Glomerular visceral epithelial cell (primary cell): ENCODE measurements around the gene CHRNA4.
"Not testable (repeated sequence)": the region's sequence is repeated elsewhere in the genome, so short reads cannot be mapped to it uniquely, and the experiment has no call there.

Source experiments
- DNase-seq: peaks from one replicate; pipeline ENCODE4 v3.0.0-alpha.2; 2016; ENCODE audit errors: extremely low spot score

The CHRNA4 gene

DNA sequence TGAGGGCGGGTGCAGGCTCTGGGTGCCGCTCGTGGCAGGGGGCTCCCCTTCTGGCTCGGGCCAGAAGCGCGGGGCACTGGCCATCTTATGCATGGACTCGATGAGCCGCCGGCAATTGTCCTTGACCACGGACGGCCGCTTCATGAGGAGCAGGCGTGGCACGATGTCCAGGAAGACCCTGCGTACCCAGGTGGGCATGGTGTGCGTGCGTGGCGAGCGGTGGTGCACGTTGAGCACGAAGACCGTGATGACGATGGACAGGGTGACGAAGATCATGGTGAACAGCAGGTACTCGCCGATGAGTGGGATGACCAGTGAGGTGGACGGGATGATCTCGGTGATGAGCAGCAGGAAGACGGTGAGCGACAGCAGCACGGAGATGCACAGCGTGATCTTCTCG lies 11.0 kb downstream of the CHRNA4 start:
- no peak for DNase-seq

DNA sequence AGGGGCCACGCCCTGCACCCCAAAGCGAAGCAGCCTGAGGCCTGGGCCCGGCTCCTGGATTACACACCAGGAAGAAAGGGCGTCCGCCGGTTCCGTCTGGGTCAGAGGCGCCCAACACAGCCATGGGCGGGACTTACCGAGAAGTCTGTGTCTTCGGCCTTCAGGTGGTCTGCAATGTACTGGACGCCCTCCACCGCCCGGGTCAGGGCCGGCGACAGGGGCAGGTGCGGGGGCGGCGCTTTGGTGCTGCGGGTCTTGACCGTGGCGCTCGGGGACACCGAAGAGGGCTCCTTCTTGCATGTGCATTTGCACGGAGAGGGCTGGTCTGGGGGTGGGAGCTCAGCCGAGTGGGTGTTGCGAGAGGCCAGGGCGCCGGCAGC lies 11.6 kb downstream of the CHRNA4 start:
- DNase-seq = no peak

DNA sequence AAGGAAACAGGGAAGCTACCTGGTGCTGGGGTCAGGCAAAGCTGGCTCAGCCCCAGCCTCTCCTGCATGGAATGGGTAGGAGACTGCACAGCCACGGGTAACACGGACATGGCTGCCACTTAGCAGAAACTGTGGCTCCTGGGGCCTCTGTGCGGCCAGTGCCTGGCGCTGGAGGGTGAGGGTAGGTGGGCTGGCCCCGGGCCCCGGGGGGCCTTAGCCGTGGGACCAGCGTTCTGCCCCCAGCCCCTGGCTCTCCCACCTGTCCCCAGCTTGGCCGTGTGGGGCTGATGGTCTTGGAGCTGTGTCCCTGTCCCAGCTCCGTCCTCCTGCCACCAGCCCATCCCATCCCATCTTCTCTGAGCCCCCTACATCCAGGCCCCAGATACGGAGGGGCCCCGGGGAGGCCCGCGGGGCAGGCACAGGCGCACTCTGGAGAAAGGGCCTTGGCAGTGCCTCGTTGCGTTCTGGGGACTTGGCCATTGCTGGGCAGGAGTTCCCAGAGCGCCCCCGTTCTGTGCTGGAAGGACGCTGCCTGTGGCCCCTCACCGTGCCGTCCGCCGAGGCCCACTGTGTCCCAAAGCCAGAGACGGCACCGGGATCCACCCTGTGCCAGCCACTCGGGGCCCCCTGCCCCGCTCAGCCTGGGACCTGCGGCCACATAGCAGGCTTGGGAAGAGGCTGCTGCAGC lies 12.2 kb downstream of the CHRNA4 start:
- no peak for DNase-seq

DNA sequence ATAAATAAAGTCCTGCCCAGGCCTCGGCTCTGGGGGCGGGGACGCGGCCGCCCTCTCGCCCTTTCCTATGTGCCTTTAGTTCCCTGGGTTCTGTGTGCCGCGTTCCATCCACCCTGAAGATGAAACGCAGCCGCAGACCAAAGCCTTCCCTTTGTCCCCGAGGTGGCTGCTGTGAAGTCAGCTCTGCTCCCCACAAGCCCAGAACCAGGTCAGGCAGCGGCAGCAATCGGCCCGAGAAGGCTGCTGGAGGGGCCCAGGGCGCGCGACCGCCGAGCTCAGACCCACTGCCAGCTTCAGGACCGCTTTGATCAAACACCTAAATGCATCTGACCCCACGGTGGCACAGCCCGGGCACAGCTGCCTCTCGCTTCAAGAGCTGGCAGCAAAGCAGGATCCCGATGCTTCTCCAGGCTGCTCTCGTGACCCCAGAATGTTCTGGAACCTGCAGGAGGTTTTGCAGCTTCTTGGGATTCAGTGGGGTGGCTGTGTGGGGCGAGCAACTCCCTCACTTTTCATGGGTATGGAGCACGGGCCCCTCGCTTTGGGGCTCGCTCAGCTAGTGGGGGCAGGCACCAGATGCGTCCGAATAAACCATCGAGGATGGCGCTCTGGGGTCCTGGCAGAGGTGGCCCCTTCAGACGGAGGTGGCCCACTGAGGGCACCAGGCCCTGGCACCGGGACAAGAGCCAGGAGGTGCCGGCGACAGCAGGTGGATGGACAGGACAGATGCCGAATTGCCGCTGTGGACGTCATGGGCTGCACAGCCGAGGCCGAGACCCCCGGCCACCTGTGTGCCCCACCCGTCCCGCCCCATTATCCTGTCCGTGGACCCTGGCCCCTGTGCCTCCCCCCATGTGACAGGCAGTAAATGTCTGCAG lies 13.0 kb downstream of the CHRNA4 start:
- no peak for DNase-seq

DNA sequence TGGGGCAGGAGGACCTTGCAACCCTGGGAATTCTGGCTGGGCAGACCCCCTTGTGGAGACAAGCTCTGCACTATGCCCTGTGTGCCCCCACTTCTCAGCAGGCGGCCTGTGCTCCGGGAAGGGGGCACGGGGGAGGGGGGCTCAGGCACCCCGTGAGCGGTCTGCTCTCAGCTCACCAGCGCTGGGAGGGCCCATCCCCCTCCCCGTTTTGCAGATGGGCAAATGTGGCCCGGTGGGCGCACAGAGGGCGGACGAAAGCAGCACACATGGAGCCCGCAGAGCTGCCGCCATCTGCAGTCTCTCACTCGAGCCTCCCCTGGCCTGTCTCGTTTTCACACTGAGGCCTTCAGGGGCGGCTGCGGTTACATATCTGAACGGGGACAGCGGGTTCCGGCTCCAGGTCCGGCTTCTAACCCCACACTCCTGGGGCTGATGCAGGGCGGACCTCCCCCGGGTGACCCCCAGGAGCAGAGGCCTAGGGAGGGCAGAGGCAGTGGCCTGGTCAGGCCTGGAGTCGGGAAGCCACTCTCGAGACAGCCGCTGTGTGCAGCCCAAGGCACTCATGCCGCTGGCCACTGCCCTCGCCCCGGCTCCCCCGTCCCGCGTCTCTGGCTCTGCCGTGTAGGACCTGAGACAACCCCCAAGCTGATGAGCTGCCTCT lies 13.9 kb downstream of the CHRNA4 start:
- no peak for DNase-seq

DNA sequence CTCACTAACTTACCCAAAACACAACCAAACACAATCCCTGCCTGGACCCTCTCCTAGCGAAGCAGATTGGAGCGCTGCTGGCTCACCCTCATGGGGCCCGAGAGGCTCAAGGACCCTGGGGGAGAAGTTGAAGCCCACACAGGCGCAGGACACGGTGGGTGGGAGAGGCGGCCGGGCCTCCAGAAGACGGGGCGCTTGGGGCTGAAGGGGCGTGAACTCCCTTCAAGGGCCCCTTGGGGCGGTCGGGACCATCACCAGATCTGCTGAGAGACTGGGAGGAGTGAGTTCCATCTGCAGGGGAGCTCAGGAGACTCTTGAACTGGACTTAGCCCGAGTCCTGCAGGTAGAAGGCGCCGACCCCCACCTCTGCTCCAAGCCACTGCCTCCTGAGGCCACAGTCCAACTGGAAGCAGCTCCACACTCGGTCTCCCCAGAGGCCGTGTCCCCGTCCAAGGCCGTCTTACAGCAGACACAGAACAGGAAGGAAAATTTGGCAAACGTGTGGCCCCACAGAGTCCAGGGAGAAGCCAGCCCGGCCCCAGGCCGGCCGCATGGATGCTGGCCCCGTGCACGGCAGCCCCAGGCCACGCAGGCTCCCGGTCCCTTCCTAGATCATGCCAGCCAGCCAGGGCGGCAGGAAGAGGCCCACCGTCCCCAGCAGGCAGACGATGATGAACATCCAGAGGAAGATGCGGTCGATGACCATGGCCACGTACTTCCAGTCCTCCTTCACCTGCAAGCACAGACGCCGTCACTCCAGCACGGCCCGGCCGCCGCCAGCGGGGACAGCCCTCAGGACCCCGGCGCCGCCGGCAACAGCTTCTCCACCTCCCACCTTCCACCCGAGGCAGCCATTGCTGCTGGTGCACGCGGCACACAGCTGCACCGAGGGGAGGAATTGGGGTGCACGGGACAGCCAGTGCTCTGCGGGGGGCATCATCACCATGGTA lies 14.7 kb downstream of the CHRNA4 start:
- DNase-seq = no peak

DNA sequence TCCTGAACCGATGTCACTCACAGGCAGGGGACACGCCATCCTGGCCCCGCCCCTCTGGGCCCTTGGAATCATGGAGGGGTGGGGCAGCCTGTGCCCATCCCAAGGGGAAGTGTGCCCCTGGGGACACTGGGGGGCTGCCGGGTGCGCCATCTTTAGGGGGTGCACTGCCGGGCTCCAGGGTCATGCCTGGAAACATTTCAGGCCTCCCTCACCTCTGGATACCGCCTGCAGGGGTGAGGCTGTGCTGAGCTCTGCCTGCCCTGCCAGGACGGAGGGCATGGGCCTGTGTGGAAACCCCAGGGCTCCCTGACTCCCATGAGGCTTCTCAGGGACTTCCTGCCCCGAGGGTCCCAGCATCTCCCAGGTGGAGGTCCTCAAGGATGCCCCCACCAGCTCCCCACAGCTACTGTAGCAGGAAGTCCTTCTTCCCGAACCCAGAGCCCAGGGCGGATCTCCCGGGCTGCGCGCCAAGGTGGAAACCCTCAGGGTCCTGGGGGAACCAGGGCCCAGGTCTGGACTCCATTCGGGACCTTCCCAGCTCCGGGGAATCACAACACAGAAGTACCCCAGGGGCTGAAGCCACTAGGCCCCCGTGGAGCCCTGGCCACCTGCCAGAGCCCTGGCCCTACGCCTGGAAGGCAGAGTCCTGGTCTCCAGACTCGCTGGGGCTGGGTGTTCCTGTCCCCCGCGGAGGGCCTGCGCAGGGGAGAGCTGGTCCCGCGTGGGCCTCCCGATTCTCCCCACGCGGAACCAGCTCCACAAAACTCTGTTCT lies 15.6 kb downstream of the CHRNA4 start:
- DNase-seq = no peak

DNA sequence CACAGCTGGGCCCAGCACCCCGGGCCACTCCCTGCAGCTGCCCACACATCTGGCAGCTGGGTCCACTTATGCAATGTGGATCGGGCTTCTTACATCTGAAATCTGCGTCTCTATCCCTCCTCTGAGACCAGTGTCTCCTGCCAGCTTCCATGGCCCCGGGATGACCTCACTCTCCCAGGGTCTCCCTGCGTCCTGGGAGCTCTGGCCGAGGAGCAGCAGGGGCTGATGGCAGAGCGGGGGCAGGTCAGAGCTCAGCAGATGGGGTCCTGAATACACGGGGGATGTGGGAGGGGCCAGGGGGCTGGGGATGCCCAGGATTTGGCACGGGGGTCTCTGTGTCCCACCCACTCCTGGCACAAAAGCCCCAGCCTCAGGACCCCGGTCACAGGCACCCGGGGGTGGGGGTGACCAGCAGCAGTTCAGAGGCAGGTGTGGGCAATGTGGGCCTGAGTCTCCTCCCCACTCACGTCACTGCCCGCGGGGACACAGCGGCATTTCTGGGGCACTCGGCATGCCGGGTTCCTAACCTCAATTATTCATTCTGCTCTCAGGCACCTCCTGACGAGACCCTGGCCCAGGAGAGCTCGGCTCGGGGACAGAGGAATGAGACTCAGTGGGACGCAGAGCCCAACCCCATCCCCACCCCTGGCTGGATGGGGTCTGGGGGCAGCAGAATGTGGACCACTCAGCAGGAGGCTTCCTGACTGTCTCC lies 16.4 kb downstream of the CHRNA4 start:
- no peak for DNase-seq

DNA sequence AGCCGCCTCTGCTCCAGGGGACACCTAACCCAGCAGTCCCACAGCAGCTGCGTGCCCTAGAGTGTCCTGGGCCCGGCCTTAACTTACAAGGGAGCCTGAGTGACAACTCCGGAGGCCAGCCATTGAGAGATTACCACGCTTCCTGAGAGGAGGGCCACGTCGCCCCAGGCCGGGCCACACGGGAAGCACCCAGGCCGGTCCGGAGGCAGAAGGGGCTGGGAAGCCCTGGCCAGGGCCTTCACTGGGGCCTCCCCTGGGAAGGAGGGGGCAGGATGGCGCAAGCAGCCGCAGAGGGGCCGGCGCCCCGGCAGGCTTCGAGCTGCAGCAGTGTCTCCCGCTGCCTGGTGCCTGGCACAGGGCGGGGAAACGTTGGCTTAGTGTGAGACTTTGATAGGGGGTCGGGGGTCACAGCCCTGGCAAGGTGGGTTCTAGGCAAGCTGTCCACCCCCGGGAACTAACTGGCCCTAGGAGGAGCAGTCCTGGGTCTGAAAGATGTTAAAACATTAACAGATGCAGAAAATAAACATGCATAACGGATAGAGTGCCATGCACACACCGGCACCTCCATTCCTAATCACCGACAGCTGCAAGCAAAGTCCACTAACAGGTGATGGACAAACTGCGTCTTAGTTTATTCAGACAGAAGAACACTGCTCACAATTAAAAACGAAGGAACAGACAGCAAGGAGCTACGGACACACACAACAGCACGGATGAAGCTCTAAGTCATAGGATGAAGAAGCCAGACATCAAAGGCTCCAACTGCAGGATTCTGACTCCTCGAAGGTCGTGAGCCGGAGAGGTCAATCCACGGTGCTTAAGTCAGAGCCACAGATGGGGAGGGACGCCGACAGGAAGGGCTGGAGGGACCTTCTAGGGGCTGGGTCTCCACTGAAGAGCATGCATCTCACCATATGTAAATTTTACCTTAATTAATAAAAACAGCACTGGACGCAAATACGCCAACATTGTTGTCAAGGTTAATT lies 17.4 kb downstream of the CHRNA4 start:
- DNase-seq = no peak

DNA sequence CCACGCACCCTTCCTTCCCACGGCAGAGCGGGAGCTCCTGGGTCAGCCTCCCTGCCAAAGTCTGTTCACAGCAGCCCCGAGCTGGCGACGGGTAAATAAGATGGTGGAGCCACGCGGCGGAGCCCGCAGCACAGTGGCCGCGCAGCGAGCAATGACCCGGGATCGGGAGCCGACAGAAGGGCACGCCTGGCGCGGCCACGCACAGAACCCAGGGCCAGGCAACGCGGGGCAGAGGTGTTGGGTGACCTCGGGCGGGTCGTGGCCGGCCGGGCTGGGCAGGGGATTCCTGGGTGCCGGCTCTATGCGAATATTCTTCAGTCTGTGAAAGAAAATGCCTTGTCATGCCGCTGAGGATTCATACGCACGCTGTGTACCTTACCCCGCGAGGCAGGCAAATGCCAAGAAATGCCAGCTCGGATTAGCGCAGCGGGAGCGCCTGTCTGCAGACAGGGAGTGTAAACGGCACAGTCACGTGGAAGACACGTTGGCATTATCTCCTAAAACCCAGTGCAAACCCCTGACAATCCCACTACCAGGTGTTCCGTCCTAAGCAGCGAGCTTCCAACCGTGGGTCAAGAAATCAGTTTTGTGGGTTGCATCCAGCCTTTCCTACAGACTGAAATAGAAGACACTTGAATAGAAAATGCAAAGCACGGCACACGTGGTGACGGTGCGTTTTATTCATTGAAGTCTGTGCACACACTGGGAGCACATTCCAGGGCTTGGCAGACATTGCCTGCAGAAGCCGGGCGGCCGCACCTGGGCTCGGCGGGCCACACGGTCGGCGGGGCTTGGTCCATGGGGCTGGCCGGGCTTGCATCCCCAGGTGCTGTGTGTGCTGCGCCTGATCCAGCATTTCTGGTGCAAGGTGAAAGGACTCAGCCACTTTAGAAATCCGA lies 18.3 kb downstream of the CHRNA4 start:
- no peak for DNase-seq

DNA sequence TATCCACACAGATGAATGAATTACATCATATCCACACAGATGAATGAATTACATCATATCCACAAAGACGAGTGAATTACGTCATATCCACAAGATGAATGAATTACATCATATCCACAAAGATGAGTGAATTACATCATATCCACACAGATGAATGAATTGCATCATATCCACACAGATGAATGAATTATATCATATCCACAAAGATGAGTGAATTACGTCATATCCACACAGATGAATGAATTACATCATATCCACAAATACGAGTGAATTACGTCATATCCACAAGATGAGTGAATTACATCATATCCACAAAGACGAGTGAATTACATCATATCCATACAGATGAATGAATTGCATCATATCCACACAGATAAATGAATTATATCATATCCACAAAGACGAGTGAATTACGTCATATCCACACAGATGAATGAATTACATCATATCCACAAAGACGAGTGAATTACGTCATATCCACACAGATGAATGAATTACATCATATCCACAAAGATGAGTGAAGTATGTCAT lies 20.9 kb downstream of the CHRNA4 start:
- not testable (repeated sequence) for DNase-seq

DNA sequence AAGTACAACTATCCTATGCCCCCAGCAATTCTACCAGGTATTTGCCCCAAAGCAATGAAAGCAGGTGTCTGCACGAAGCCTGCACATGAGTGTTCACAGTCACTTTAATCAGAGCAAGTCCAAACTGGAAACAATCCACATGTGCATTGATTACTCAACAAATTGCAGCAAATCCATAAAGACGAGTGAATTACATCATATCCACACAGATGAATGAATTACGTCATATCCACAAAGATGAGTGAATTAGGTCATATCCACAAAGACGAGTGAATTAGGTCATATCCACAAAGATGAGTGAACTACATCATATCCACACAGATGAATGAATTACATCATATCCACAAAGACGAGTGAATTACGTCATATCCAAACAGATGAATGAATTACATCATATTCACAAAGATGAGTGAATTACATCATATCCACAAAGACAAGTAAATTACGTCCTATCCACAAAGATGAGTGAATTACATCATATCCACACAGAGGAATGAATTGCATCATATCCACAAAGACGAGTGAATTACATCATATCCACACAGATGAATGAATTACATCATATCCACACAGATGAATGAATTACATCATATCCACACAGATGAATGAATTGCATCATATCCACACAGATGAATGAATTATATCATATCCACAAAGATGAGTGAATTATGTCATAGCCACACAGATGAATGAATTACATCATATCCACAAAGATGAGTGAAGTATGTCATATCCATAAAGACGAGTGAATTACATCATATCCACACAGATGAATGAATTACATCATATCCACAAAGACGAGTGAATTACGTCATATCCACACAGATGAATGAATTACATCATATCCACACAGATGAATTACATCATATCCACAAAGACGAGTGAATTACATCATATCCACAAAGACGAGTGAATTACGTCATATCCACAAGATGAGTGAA lies 21.7 kb downstream of the CHRNA4 start:
- not testable (repeated sequence) for DNase-seq

DNA sequence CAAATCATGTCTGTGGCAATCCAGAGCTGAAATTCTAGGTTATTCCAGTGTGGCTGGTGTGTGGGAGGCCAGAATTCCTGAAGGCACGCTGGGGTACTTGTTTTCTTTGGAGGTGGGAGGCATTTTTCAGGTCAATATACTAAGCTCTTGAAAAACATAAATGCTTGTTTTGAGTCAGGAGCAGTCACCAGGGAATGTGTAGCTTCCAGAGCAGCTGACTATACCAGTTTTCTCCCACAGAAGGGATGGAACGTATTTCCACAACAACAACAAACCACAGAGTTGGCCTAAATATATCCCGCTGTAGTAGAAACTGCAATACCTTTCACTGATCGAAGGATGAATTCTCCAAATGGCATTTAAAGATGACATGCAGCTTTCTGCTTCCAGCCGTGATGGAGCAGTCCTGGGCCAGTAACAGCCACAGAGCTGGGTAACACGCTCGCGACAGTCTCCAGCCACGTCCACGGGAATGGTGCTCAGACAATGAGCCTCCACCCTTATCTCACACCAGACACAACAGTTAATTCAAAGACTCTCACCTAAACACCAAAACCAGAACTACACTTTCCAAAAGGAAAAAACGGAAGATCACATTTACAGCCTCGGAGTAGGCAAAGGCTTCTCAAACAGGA lies 23.2 kb downstream of the CHRNA4 start:
- no peak for DNase-seq

DNA sequence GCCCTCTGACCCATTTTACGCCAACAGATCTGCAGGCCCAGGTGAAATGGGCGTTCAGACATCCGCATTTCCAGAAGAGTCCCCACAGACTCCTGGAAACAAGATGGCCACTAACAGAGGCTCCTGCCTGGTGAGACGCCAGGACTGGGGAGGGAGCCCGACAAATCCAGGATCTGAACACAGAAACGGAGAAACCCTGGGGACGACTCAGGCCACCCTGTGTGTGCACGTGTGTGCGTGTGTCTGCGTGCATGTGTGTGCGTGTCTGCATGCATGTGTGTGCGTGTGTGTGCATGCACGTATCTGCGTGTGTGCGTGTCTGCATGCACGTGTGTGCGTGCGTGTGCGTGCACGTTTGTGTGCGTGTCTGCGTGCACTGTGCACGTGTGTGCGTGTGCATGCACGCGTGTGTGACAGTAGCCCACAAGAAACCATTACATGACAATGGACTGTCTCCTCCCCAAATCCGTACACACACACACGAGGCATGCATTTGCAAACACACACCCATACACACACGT lies 24.9 kb downstream of the CHRNA4 start:
- DNase-seq = no peak

DNA sequence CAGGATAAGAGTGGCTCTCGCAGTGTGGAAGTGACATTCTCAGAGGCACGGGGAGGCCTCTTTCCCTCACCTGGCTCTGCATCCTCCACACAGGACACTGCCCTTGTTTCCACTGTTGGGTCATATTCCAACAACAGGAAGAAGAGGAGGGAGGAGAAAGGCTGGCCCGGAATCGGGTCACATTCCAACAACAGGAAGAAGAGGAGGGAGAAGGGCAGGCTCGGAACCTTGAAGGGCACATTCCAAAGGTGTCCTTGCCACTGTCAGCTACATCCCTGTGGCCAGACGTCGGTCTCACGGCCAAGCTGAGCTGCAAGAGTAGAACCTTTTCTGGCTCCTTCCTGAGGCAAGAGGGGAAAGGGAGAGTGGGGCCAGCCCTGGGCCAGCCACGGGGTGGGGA lies 25.4 kb downstream of the CHRNA4 start:
- no peak for DNase-seq

DNA sequence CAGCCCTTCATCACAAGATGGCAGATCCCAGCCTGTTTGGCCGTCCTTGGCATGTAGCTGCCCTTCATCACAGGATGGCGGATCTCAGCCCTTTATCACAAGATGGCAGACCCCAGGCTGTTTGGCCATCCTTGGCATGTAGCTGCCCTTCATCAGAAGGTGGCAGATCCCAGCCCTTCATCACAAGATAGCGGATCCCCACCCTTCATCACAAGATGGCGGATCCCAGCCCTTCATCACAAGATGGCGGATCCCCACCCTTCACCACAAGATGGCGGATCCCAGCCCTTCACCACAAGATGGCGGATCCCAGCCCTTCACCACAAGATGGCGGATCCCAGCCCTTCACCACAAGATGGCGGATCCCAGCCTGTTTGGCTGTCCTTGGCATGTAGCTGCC lies 26.1 kb downstream of the CHRNA4 start:
- not testable (repeated sequence) for DNase-seq
